ENCODE results near the gene KLHL25. TPM values are rescaled to one million over a fixed set of nuclear protein-coding genes. Genes with fewer than 3 reads are reported as not detected.

Gene KLHL25, protein sequence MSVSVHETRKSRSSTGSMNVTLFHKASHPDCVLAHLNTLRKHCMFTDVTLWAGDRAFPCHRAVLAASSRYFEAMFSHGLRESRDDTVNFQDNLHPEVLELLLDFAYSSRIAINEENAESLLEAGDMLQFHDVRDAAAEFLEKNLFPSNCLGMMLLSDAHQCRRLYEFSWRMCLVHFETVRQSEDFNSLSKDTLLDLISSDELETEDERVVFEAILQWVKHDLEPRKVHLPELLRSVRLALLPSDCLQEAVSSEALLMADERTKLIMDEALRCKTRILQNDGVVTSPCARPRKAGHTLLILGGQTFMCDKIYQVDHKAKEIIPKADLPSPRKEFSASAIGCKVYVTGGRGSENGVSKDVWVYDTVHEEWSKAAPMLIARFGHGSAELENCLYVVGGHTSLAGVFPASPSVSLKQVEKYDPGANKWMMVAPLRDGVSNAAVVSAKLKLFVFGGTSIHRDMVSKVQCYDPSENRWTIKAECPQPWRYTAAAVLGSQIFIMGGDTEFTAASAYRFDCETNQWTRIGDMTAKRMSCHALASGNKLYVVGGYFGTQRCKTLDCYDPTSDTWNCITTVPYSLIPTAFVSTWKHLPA
- total RNA-seq, result 5.2 and 7.8 TPM in 2 replicates

DNA sequence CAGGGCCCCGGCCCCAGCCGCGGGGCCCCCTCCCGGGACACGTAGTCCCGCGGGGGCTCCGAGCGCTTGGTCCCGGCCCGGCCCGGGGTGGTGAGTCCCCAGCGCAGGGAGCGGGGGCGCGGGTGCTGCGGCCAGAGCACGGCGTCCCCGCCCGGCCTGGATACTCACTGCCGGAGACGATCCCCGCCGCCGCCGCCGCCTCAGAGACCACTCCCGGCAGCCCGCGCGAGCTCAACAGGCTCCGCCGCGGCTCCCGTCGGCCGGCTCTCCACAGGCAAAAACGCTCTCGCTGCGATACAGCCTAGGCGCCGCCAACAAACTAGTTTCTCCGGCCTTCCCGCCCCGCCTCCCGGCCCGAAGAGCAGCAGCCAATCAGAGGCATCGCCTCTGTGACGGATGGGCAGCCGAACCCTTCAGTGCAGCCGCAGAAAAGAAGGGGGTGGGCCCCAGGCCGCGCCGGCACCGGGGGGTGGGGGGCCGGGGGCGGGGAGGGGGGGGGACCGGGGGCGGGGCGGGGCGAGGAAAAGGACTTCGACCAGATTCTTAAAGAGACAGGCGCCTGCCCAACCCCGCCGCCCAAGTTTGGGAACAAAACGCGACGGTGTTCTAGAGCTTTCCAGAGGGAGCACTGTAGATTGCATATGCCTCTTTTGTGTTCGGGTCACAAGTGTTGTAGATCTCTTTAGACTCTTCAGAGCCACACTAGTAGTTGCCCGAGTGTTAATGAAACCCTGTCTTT lies at the start of gene KLHL25:
TSS of gene KLHL25 (minus strand) at position 328 of the 739 bp plus-strand sequence. CDS start 25,115 bp downstream, outside the sequence.

